ENCODE measurements around the gene EEF1A2.

DNA sequence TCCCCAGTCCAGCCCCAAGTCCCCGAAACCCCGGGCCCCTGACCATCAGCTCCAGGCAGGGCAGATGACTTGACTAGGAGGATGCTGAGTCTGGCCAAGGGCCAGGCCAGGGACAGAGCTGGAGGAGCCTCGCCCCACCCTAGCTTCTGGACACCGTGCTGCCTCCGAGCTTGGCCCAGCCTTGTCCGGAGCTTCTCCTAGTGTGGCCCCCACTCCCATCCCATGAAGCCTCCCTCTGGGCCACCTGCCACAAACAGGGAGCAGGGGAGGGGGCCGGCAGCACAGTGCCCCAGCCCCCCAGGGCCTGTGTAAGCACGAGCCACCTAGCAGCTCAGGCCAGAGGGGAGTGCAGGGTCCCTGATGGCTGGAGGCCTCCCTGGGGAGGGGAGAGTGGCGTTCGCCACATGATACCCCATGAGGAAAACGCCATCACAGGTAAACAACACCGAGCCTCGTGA lies 5.3 kb downstream of the EEF1A2 start:
- TF ChIP-seq, protein P1, sequence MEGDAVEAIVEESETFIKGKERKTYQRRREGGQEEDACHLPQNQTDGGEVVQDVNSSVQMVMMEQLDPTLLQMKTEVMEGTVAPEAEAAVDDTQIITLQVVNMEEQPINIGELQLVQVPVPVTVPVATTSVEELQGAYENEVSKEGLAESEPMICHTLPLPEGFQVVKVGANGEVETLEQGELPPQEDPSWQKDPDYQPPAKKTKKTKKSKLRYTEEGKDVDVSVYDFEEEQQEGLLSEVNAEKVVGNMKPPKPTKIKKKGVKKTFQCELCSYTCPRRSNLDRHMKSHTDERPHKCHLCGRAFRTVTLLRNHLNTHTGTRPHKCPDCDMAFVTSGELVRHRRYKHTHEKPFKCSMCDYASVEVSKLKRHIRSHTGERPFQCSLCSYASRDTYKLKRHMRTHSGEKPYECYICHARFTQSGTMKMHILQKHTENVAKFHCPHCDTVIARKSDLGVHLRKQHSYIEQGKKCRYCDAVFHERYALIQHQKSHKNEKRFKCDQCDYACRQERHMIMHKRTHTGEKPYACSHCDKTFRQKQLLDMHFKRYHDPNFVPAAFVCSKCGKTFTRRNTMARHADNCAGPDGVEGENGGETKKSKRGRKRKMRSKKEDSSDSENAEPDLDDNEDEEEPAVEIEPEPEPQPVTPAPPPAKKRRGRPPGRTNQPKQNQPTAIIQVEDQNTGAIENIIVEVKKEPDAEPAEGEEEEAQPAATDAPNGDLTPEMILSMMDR (IDR thresholded peaks at IDR 0.05; ENCODE audit: low read depth, low read length, poor library complexity, severe bottlenecking) = no peak
- no peak for TF ChIP-seq EZH2phosphoT487 (IDR thresholded peaks at IDR 0.05; ENCODE audit: borderline replicate concordance, low read length)
